GM21576 (cell line): ENCODE data around the gene CYP2U1.
"Not testable (repeated sequence)": the region's sequence is repeated elsewhere in the genome, so short reads cannot be mapped to it uniquely, and the experiment has no call there.

ENCODE experiments used
- ATAC-seq: cut with Tn5 transposase; IDR thresholded peaks from one replicate; pipeline ENCODE4 v1.9.1; 2021; ENCODE audit warnings: mild to moderate bottlenecking, moderate library complexity; ENCODE audit not compliant: unreplicated experiment

CYP2U1 gene

GRCh38 chr4:107930821-107931774 is at the start of gene CYP2U1:
Gene CYP2U1, plus strand, starts transcription at chr4:107931549. Its CDS starts 95 bp downstream, at chr4:107931644.
- peak; percentile 97 for ATAC-seq

- no peak for ATAC-seq
Measured at GRCh38 chr4:107885865-107886264, 45.5 kb upstream of the CYP2U1 start.

- no peak for ATAC-seq
Measured at GRCh38 chr4:107888237-107888636, 43.1 kb upstream of the CYP2U1 start.

- ATAC-seq: no peak
Measured at GRCh38 chr4:107890779-107891178, 40.6 kb upstream of the CYP2U1 start.

- ATAC-seq: no peak
Measured at GRCh38 chr4:107891299-107891698, 40.0 kb upstream of the CYP2U1 start.

GRCh38 chr4:107893171-107894137 is 37.9 kb upstream of the CYP2U1 start:
- no peak for ATAC-seq

- ATAC-seq: no peak
Measured at GRCh38 chr4:107894138-107894603, 37.2 kb upstream of the CYP2U1 start.

- ATAC-seq: no peak
Measured at GRCh38 chr4:107896158-107896645, 35.1 kb upstream of the CYP2U1 start.

GRCh38 chr4:107896646-107897045 is 34.7 kb upstream of the CYP2U1 start:
- ATAC-seq: no peak

- no peak for ATAC-seq
Measured at GRCh38 chr4:107897823-107898222, 33.5 kb upstream of the CYP2U1 start.

- ATAC-seq: no peak
Measured at GRCh38 chr4:107900067-107900466, 31.3 kb upstream of the CYP2U1 start.

GRCh38 chr4:107900508-107900907 is 30.8 kb upstream of the CYP2U1 start:
- ATAC-seq: no peak

- ATAC-seq: no peak
Measured at GRCh38 chr4:107901213-107901934, 30.0 kb upstream of the CYP2U1 start.

- no peak for ATAC-seq
Measured at GRCh38 chr4:107902715-107903114, 28.6 kb upstream of the CYP2U1 start.

- not testable (repeated sequence) for ATAC-seq
Measured at GRCh38 chr4:107905082-107905481, 26.3 kb upstream of the CYP2U1 start.

- no peak for ATAC-seq
Measured at GRCh38 chr4:107906458-107907100, 24.8 kb upstream of the CYP2U1 start.

- no peak for ATAC-seq
Measured at GRCh38 chr4:107908377-107908776, 23.0 kb upstream of the CYP2U1 start.

GRCh38 chr4:107913283-107913899 is 18.0 kb upstream of the CYP2U1 start:
- ATAC-seq: peak; percentile 92

- no peak for ATAC-seq
Measured at GRCh38 chr4:107915220-107915619, 16.1 kb upstream of the CYP2U1 start.
